Endodermal cell (in vitro differentiated cells): Measurements from ENCODE around the gene ZNF292. TPM values are rescaled to one million over a fixed set of nuclear protein-coding genes. Genes with fewer than 3 reads are reported as not detected.

Experiments used
- DNase-seq: peaks from one replicate; pipeline ENCODE4 v3.0.0-alpha.2; 2017
- H3K27ac ChIP-seq: 2 replicates; pipeline ENCODE4 v1.5.1; 2013; ENCODE audit warnings: mild to moderate bottlenecking, low read depth, low read length, moderate library complexity
- H3K27me3 ChIP-seq: 2 replicates; pipeline ENCODE4 v1.6.1; 2013; ENCODE audit warnings: mild to moderate bottlenecking, low read length, moderate library complexity; ENCODE audit not compliant: insufficient read depth, control insufficient read depth, poor library complexity, severe bottlenecking
- H3K36me3 ChIP-seq: 2 replicates; pipeline ENCODE4 v1.7.0; 2013; ENCODE audit warnings: mild to moderate bottlenecking, low read length, moderate library complexity; ENCODE audit not compliant: control insufficient read depth, insufficient read depth
- H3K4me1 ChIP-seq: one replicate; pipeline ENCODE4 v1.7.0; 2013; ENCODE audit warnings: low read length; ENCODE audit not compliant: control insufficient read depth, insufficient read depth
- H3K4me3 ChIP-seq: 2 replicates; pipeline ENCODE4 v1.5.1; 2013; ENCODE audit warnings: mild to moderate bottlenecking, low read length, moderate library complexity
- H3K9ac ChIP-seq: 2 replicates; pipeline ENCODE4 v1.6.1; 2013; ENCODE audit warnings: mild to moderate bottlenecking, low read length, moderate library complexity; ENCODE audit not compliant: poor library complexity, severe bottlenecking; ENCODE audit errors: extremely low read depth
- H3K9me3 ChIP-seq: 2 replicates; pipeline ENCODE4 v1.6.1; 2013; ENCODE audit warnings: mild to moderate bottlenecking, low read length, moderate library complexity; ENCODE audit not compliant: control insufficient read depth
- H3K27ac Mint-ChIP-seq: 2 replicates; pipeline ENCODE4 v1.8.0; 2020; ENCODE audit warnings: mixed read lengths
- H3K27me3 Mint-ChIP-seq: 2 replicates; pipeline ENCODE4 v1.8.0; 2021; ENCODE audit warnings: mild to moderate bottlenecking, mixed read lengths; ENCODE audit not compliant: insufficient read depth
- H3K36me3 Mint-ChIP-seq: 2 replicates; pipeline ENCODE4 v1.8.0; 2020; ENCODE audit warnings: low read depth, mixed read lengths
- H3K4me1 Mint-ChIP-seq: 2 replicates; pipeline ENCODE4 v1.8.0; 2020; ENCODE audit warnings: mixed read lengths
- H3K4me3 Mint-ChIP-seq: 2 replicates; pipeline ENCODE4 v1.8.0; 2020; ENCODE audit warnings: mild to moderate bottlenecking, moderate library complexity, mixed read lengths
- H3K9me3 Mint-ChIP-seq: 2 replicates; pipeline ENCODE4 v1.8.0; 2020; ENCODE audit warnings: mild to moderate bottlenecking, mixed read lengths
- WGBS, 2 experiments: methylation state at CpG; one replicate each; pipeline versions ENCODE4 v1.1.5 to v1.1.7; 2013; ENCODE audit warnings: missing lambda C conversion rate in 2 of 2, mixed read lengths in 1 of 2; ENCODE audit not compliant: insufficient coverage in 1 of 2, insufficient read length in 1 of 2; 5-methylcytosine and 5-hydroxymethylcytosine counted together
- total RNA-seq, 2 donors: library from RNA; stranded (reverse); fragmentation: NEBNext Ultra II Directional in 1 of 2; extraction: Animal tissue kit (Norgen Biotek cat#: 25700) in 1 of 2; gene quantifications; 2 replicates in 1 of 2; 3 replicates in 1 of 2; pipeline ENCODE4 v1.2.1, GENCODE V29; 2021
- TF ChIP-seq, protein P1 (sequence below): fragments of 200-600 bp; sonication (generic); conservative IDR thresholded peaks from 2 replicates; pipeline ENCODE4 v1.5.0; 2021; ENCODE audit warnings: antibody characterized with exemption, mild to moderate bottlenecking

ZNF292 gene
- total RNA-seq, 2 donors from 2014 or later, result 45.9 to 50.2 TPM

DNA sequence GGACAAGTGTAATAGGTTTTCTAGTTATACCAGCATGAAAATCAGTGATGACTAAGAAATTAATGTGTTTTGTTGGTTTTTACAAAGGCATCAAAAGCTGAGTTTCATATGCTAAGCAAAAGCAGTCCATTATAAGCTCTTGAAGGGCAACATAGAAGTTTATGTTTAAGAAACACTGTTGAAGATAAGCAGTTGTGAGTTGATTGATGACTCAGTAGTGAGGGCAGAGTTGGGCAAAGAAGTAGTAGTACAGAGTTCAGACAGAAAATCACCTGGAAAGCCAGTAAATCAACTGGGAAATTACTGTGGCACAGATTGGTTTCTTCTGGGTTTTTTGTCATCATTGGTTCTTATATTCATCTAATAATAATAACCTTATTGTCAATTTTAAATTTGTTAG is 89.0 kb downstream of the ZNF292 start:
- DNase-seq, result no peak
- no peak overlapping the region for H3K4me3 ChIP-seq
- H3K9me3 Mint-ChIP-seq, result peaks cover 17% of the 10 kb centered on the region
- TF ChIP-seq, protein P1, sequence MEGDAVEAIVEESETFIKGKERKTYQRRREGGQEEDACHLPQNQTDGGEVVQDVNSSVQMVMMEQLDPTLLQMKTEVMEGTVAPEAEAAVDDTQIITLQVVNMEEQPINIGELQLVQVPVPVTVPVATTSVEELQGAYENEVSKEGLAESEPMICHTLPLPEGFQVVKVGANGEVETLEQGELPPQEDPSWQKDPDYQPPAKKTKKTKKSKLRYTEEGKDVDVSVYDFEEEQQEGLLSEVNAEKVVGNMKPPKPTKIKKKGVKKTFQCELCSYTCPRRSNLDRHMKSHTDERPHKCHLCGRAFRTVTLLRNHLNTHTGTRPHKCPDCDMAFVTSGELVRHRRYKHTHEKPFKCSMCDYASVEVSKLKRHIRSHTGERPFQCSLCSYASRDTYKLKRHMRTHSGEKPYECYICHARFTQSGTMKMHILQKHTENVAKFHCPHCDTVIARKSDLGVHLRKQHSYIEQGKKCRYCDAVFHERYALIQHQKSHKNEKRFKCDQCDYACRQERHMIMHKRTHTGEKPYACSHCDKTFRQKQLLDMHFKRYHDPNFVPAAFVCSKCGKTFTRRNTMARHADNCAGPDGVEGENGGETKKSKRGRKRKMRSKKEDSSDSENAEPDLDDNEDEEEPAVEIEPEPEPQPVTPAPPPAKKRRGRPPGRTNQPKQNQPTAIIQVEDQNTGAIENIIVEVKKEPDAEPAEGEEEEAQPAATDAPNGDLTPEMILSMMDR, result no peak
- no peaks in the 10 kb centered on the region for H3K27me3 Mint-ChIP-seq
- H3K27ac Mint-ChIP-seq, result no peak overlapping the region
- H3K36me3 ChIP-seq, result peaks cover 84% of the 10 kb centered on the region
- no peaks in the 10 kb centered on the region for H3K27me3 ChIP-seq
- H3K4me1 Mint-ChIP-seq, result no peaks in the 10 kb centered on the region
- H3K9ac ChIP-seq, result no peak overlapping the region
- no peaks in the 10 kb centered on the region for H3K4me1 ChIP-seq
- H3K4me3 Mint-ChIP-seq, result no peak overlapping the region
- peaks cover 73% of the 10 kb centered on the region for H3K36me3 Mint-ChIP-seq
- H3K27ac ChIP-seq, result no peak overlapping the region
- H3K9me3 ChIP-seq, result peaks cover 17% of the 10 kb centered on the region

GRCh38 chr6:87250019-87250418 is 94.7 kb downstream of the ZNF292 start:
- DNase-seq, result no peak
- H3K9me3 Mint-ChIP-seq, result no peaks in the 10 kb centered on the region
- H3K4me3 ChIP-seq, result no peak overlapping the region
- TF ChIP-seq, protein P1, result no peak
- no peaks in the 10 kb centered on the region for H3K4me1 Mint-ChIP-seq
- H3K27me3 ChIP-seq, result no peaks in the 10 kb centered on the region
- H3K4me3 Mint-ChIP-seq, result no peak overlapping the region
- H3K36me3 Mint-ChIP-seq, result peaks cover 84% of the 10 kb centered on the region
- peaks cover 90% of the 10 kb centered on the region for H3K36me3 ChIP-seq
- H3K9me3 ChIP-seq, result peaks cover 5% of the 10 kb centered on the region
- no peaks in the 10 kb centered on the region for H3K27me3 Mint-ChIP-seq
- H3K4me1 ChIP-seq, result no peaks in the 10 kb centered on the region
- H3K27ac ChIP-seq, result no peak overlapping the region
- no peak overlapping the region for H3K9ac ChIP-seq
- no peak overlapping the region for H3K27ac Mint-ChIP-seq

DNA sequence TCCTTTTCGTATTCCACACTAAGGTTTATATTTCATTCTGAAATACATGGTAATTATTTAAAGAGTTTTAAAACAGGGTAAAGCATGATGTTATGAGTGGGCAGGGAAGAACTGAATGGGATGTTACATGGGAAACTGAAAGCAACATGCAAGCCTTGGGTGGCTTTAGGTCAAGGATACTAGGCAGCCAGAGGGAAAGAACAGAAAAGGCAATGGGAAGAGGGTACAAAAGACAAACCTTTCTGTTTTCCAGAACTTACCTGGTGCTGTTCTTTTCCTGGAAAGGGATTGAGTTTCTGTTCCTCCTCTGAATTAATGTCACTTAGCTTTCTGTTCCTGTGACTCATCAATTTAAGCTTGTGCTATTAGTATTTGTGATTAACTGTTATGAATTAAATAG is 95.9 kb downstream of the ZNF292 start:
- no peak for DNase-seq
- Histone ChIP-seq H3K27me3 (no peaks in the 10 kb centered on the region), H3K4me3 (no peak overlapping the region), H3K9ac (no peak overlapping the region), H3K9me3 (peaks cover 16% of the 10 kb centered on the region), H3K27ac (no peak overlapping the region), H3K36me3 (peaks cover 92% of the 10 kb centered on the region), H3K4me1 (no peaks in the 10 kb centered on the region)
- Mint-ChIP-seq H3K4me3 (no peak overlapping the region), H3K27ac (no peak overlapping the region), H3K4me1 (no peaks in the 10 kb centered on the region), H3K36me3 (peaks cover 88% of the 10 kb centered on the region), H3K27me3 (no peaks in the 10 kb centered on the region), H3K9me3 (no peaks in the 10 kb centered on the region)
- WGBS, 2 experiments, result 92 to 100% methylated on average over 1 of the region's 1 CpG
- TF ChIP-seq, protein P1, result no peak
